GM23248 (cell line): ENCODE measurements around the gene DENND5B.

ENCODE experiments used
- EZH2 ChIP-seq: fragments of 200-600 bp; sonication (generic); IDR thresholded peaks from 2 replicates; pipeline ENCODE4 v1.6.1; 2018; ENCODE audit warnings: antibody characterized with exemption, mild to moderate bottlenecking; ENCODE audit not compliant: insufficient read depth, poor library complexity, severe bottlenecking
- EZH2phosphoT487 ChIP-seq: fragments of 200-600 bp; sonication (generic); IDR thresholded peaks from 2 replicates; pipeline ENCODE4 v1.6.1; 2018; ENCODE audit warnings: antibody characterized with exemption, moderate library complexity, mild to moderate bottlenecking, low read depth; ENCODE audit not compliant: insufficient read depth

GRCh38 chr12:31393004-31393550, 197.9 kb downstream of the DENND5B start:
- TF ChIP-seq EZH2 (no peak), EZH2phosphoT487 (no peak)
